HG03280 (cell line): ENCODE data around the gene JAM2.
"Not testable (repeated sequence)": the region's sequence is repeated elsewhere in the genome, so short reads cannot be mapped to it uniquely, and the experiment has no call there.

ENCODE experiments used
- ATAC-seq: cut with Tn5 transposase; IDR thresholded peaks from one replicate; pipeline ENCODE4 v1.9.1; 2021; ENCODE audit warnings: mild to moderate bottlenecking, moderate library complexity; ENCODE audit not compliant: unreplicated experiment

The JAM2 gene

GRCh38 chr21:25643486-25643885 is 4.4 kb downstream of the JAM2 start:
- no peak for ATAC-seq

GRCh38 chr21:25646474-25646873 is 7.4 kb downstream of the JAM2 start:
- no peak for ATAC-seq

DNA sequence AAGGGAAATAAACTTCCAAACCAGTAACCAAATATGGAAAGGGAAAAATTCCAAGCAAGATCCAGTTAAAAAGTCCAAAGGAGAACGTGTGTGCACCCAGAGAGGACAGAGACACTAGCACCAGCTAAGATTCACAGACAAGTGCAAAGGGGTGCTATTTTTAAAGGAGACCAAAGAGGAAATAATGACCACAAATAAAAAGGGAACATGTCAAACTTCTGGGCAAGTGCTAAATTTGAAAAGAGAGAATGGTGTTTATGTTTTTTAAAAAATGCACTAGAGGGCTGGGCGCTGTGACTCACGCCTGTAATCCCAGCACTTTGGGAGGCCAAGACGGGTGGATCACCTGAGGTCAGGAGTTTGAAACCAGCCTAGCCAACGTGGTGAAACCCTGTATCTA is 8.6 kb downstream of the JAM2 start:
- ATAC-seq: no peak

GRCh38 chr21:25649146-25649545 is 10.1 kb downstream of the JAM2 start:
- no peak for ATAC-seq

DNA sequence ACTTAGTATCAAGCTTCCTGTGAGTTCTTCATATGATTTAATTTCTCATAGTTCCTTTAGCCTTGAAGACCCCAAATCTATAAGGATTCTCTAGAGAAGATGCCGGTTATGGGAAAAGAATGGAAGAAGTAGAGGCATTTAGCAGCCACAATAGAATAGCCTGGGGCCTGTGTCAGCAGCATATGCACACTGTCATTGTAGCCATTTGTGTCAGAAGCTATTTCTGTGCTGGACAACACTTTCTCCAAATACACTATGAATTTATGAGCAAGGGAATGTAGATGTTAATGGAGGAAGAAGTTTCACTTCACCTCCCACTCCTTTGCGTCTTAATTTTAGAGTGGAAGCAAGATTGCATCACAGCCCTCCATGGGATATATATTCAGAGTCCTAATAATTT is 17.4 kb downstream of the JAM2 start:
- no peak for ATAC-seq

GRCh38 chr21:25657140-25657539 is 18.1 kb downstream of the JAM2 start:
- ATAC-seq: no peak

- no peak for ATAC-seq
These were observed 19.5 kb downstream of the JAM2 start for GRCh38 chr21:25658427-25659035.

DNA sequence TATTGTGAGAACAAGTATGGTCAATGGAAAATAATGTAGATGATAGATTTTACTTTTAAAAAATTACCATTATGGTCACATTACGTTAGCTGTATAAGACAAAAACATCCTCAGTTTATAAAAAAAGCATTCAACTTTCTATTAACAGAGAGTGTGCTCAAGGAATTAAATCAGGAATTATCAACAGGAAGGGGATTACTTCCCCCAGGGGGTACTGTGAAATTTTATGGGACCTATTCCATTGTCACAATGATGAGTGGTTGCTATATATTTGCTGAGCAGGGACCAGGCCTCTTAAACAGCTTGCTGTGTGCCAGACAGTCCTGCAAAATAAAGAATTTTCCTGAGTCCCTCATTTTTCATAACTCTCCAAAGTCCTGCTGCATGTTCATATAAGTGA is 21.2 kb downstream of the JAM2 start:
- no peak for ATAC-seq

GRCh38 chr21:25664491-25664931 is 25.5 kb downstream of the JAM2 start:
- ATAC-seq: no peak

GRCh38 chr21:25670726-25671125 is 31.7 kb downstream of the JAM2 start:
- no peak for ATAC-seq

DNA sequence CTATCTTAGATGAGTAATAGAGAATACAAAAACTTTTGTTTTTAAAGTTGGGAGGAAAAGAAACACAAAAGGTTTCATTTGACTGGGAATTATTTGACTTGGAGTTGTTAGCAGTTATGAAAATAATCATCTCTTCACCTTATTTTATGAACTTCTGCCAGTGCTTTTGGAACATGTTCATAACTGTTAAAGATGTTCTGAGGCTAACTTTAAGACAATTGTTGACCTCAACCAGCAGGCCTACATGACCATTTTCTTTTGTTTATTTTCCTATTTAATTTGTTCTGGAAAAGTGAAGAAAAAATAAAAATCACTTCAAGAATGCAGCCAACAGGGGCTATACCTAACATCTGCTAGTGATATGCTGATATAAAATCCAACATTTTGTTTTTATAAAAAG is 37.4 kb downstream of the JAM2 start:
- ATAC-seq: no peak

DNA sequence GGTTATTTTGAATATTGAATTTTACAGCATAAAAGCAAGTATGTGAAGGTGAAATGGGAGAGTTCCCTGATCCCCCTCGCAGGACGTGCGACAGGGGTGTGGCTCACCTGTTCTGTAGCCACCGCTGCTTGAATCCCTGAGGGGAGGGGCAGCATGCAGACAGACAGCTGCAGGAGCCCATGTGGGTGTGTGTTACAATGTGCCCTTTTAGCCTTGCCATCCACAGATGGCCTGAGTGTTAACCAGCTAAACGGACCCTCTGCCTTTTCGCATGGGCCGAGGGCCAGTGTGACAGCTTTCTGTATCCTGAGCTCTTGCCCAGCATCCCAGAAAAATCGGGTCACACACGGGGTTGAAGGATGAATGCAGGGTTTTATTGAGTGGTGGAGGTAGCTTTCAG is 43.3 kb downstream of the JAM2 start:
- no peak for ATAC-seq

- no peak for ATAC-seq
These were observed 48.7 kb downstream of the JAM2 start for GRCh38 chr21:25687787-25688186.

GRCh38 chr21:25688275-25689155 is 49.5 kb downstream of the JAM2 start:
- ATAC-seq: no peak

GRCh38 chr21:25689226-25689625 is 50.2 kb downstream of the JAM2 start:
- no peak for ATAC-seq

- ATAC-seq: no peak
These were observed 52.9 kb downstream of the JAM2 start for GRCh38 chr21:25691976-25692375.

DNA sequence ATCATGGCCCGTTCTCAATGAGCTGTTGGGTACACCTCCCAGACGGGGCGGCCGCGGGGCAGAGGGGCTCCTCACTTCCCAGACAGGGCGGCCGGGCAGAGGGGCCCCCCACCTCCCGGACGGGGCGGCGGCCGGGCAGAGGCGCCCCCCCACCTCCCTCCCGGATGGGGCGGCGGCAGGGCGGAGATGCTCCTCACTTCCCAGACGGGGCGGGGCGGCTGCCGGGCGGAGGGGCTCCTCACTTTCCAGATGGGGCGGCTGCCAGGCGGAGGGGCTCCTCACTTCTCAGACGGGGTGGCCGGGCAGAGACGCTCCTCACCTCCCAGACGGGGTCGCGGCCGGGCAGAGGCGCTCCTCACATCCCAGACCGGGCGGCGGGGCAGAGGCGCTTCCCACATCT is 56.4 kb downstream of the JAM2 start:
- ATAC-seq: not testable (repeated sequence)

DNA sequence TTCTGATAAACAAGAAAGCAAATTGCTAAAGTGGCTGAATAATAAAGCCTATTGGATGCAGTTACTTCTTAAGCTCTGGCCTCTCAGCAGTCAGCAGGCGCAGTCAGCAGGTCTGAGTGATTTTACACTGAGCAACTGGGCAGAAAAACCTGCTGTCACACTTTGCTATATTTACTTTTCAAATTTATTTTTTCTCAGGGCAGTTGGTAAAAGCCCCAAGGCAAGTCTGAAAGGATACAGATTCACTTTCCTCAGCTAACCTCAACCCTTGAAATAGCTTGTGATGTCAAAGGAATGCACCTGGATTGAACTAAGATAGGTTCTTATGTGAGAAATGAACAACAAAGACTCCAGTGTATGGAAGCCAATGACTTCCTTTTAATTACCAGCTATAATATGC is 61.7 kb downstream of the JAM2 start:
- ATAC-seq: no peak

DNA sequence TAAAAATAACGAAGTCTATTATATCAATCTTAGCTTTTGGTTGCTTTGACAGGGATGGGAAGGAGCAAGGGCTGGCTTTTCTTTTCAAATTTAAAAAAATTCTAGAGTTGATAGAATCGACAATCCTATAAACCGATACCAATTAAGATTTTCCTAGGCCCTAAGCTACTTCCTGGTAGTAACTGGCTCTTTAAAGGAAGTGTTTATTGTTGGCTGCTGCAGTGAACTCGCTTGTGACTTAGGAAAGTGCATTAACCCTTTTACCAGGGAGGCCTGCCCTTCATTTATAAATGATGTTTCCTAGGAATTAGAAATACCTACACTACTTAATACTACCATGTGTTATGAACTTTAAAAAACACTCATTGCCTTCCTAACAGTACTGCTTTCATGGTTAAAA is 62.5 kb downstream of the JAM2 start:
- ATAC-seq: no peak

GRCh38 chr21:25708467-25709065 is 69.5 kb downstream of the JAM2 start:
- ATAC-seq: no peak

GRCh38 chr21:25709684-25710265 is 70.7 kb downstream of the JAM2 start:
- ATAC-seq: no peak

DNA sequence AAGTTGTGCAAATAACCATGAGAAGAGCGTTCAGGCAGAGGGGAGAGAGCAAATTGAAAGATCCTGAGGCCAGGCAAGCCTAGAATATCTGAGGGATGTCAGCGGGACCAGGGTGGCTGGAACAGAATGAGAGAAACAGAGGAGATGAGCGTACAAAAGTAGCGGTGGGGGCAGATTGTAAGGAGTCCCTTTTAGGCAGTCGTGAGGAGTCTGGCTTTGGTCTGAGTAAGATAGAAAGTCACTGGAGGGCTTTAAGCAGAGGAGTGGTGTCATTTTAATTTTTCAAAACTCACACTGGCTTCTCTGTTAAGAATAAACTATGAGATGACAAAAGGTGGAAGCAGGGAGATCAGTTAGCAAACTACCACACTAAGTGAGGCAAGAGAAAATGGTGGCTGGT is 71.5 kb downstream of the JAM2 start:
- ATAC-seq: no peak
